BJ (cell line): Measurements from ENCODE around the gene SERPINB1. TPM values are rescaled to one million over a fixed set of nuclear protein-coding genes. Genes with fewer than 3 reads are reported as not detected.

Source experiments
- CTCF ChIA-PET: fragments of 350-600 bp; formaldehyde crosslinking; extraction: SDS; loops from one replicate; lab custom pipeline; 2021; ENCODE audit warnings: antibody characterized with exemption, inconsistent platforms; lab: Yijun Ruan, JAX
- POLR2A ChIA-PET: fragments of 300-600 bp; sonication (Branson Sonifier 250); formaldehyde crosslinking; extraction: SDS; loops from one replicate; lab custom pipeline; 2021; ENCODE audit warnings: antibody characterized with exemption; lab: Charles Lee
- DNase-seq: peaks from one replicate; pipeline ENCODE4 v3.0.0-alpha.2; 2011; ENCODE audit warnings: low read depth
- H3K27me3 ChIP-seq: 2 replicates; pipeline ENCODE4 v1.6.0; 2011; ENCODE audit warnings: low read length; ENCODE audit not compliant: control insufficient read depth, insufficient read depth
- H3K36me3 ChIP-seq: 2 replicates; pipeline ENCODE4 v1.5.1; 2011; ENCODE audit warnings: low read length; ENCODE audit not compliant: control insufficient read depth, insufficient read depth
- H3K4me3 ChIP-seq: 2 replicates; pipeline ENCODE4 v1.5.1; 2011; ENCODE audit warnings: low read depth, mild to moderate bottlenecking, control low read depth, low read length
- polyA plus RNA-seq: library from polyadenylated mRNA; depleted of rRNA; stranded (reverse); fragments of >200 nt; gene quantifications from 2 replicates; pipeline ENCODE4 v1.2.3, GENCODE V29; 2011
- TF ChIP-seq, protein P1 (sequence below): IDR thresholded peaks from 2 replicates; pipeline ENCODE4 v1.5.1; 2011; ENCODE audit warnings: low read depth, mild to moderate bottlenecking, control low read depth, inconsistent platforms, low read length, moderate library complexity; ENCODE audit not compliant: insufficient read depth

SERPINB1 gene
- polyA plus RNA-seq, 1 experiment = 17.9 TPM

DNA sequence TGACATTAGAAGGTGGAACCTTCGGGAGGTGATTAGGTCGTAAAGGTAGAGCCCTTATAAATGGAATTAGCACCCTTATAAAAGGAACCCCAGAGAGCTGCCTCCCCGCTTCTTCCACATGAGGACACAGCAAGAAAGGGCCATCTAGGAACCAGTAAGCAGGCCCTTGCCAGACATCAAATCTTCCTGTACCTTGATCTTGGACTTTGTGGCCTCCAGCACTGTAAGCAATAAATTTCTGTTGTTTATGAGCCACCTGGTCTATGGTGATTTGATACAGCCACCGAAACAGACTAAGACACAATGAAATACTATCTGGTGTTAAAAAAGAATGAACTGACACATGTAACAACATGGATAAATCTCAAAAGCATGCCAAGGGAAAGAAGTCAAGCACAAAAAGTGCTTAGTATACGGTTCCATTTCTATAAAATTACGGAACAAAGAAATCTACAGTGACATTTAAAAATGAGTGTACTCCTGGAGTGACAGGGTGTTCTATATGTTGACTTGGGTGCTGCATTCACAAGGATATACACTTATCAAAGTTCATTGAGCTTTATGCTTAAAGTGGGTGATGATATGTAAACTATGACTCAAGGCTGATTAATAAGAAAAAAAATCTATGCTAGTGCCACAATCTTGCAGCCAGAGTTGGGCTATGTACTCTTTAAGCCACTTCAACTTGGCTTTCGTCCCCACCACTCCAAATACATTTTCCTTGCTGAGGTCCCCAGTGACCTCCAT lies 18.4 kb downstream of the SERPINB1 start:
- H3K4me3 ChIP-seq = no peak overlapping the region
- ChIA-PET POLR2A (no interaction called here), CTCF (no interaction called here)
- no peak for DNase-seq
- TF ChIP-seq, protein P1, sequence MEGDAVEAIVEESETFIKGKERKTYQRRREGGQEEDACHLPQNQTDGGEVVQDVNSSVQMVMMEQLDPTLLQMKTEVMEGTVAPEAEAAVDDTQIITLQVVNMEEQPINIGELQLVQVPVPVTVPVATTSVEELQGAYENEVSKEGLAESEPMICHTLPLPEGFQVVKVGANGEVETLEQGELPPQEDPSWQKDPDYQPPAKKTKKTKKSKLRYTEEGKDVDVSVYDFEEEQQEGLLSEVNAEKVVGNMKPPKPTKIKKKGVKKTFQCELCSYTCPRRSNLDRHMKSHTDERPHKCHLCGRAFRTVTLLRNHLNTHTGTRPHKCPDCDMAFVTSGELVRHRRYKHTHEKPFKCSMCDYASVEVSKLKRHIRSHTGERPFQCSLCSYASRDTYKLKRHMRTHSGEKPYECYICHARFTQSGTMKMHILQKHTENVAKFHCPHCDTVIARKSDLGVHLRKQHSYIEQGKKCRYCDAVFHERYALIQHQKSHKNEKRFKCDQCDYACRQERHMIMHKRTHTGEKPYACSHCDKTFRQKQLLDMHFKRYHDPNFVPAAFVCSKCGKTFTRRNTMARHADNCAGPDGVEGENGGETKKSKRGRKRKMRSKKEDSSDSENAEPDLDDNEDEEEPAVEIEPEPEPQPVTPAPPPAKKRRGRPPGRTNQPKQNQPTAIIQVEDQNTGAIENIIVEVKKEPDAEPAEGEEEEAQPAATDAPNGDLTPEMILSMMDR = no peak
- H3K36me3 ChIP-seq = no peaks in the 10 kb centered on the region
- no peaks in the 10 kb centered on the region for H3K27me3 ChIP-seq

DNA sequence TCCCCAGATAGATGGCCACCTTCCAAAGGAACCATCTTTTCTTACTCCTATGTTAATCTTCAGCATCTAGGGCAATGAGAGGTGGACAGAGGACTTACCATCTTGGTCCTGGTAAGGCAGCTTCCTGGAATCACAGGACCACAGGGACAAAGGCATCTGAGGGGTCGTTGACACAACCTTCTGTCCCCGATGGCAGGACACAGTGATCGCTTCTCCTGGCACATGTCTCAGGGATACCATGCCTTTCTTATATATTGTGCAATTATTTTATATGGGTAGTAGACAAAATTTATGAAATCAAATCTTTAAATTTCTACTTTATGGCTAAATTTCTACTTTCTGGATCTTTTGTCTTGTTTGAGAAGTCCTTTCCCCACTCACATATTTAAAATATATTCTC lies 20.1 kb downstream of the SERPINB1 start:
- Histone ChIP-seq H3K36me3 (no peaks in the 10 kb centered on the region), H3K4me3 (no peak overlapping the region), H3K27me3 (no peaks in the 10 kb centered on the region)
- CTCF ChIA-PET = no interaction called here
- DNase-seq = no peak
- POLR2A ChIA-PET = no interaction called here
- TF ChIP-seq, protein P1 = no peak

DNA sequence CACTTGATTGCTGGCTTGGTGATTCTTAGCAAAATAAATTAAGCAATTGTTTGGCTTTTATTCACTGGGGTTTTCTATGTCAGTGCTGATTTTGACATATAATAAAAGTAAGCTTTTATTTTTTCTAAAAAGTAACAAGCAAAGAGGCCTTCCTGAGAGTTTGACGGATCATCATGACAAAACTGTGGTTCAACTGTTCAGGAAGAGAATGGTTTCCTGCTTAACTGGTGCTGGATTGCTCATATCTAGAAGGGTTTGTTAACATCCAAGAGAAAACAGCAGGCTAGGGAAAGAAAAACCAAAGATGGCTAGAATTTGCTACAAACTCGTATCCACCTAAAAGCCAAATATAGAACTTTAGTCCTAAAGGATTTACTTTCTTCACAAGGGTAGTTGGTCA lies 21.2 kb downstream of the SERPINB1 start:
- CTCF ChIA-PET = no interaction called here
- no peak for DNase-seq
- TF ChIP-seq, protein P1 = no peak
- Histone ChIP-seq H3K27me3 (no peaks in the 10 kb centered on the region), H3K36me3 (no peaks in the 10 kb centered on the region), H3K4me3 (no peak overlapping the region)
- POLR2A ChIA-PET = no interaction called here

DNA sequence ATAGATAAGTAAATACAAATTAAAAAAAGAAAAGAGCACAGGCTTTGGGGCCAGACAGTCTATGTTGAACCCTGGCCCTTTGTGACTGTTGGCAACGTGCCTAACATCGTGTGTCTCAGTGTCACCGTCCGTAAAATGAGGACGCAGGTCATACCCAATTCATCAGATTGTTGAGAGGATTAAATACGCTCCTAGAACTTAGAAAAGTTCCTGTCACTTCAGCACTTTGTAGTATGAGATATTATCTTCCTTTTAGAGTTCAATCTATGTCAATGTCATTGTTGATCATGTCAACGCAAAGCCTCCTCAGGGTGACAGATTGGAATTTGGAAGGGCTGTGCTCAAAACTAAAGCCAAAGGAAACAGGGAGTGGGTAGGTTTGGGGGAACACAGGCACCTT lies 21.7 kb downstream of the SERPINB1 start:
- Histone ChIP-seq H3K27me3 (no peaks in the 10 kb centered on the region), H3K4me3 (no peak overlapping the region), H3K36me3 (no peaks in the 10 kb centered on the region)
- TF ChIP-seq, protein P1 = no peak
- no peak for DNase-seq
- ChIA-PET POLR2A (no interaction called here), CTCF (interaction anchor here (2.2 kb wide), 1 partner anchor 29 kb away, joined by 7 read pairs; no protein-coding TSS in a partner anchor)

DNA sequence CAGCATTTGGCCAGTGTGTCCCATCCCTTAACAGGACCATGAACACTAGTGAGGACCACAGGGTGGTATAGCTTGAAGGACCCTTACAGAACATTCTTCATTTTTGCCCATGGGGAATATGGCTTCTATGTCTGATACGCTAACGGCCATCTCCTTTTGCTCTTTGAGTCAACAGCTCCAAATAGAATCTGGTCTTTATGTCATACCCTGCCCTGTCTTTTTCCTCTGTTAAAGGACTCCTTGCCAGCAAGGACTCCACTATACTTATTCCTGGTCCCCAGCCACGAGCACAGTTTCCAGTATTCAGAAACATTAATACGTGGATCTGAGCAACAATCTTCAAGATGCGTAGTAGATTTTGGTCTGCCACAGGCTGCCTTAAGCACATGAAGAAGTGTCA lies 22.5 kb downstream of the SERPINB1 start:
- POLR2A ChIA-PET = no interaction called here
- DNase-seq = no peak
- Histone ChIP-seq H3K36me3 (no peaks in the 10 kb centered on the region), H3K27me3 (no peaks in the 10 kb centered on the region), H3K4me3 (no peak overlapping the region)
- CTCF ChIA-PET = interaction anchor here (0.6 to 2.2 kb wide), 4 partner anchors 11 to 51 kb away, joined by 3 to 7 read pairs (median 4); no protein-coding TSS in a partner anchor
- TF ChIP-seq, protein P1 = no peak
